Inflammatory macrophage (primary cell): ENCODE measurements around the gene NEK4.

Experiments used
- DNase-seq, 2 donors: peaks; one replicate each; pipeline ENCODE4 v3.0.0-alpha.2; 2020 to 2022
- total RNA-seq, 18 experiments: gene quantifications; one replicate each; lab custom pipeline; 2026; ENCODE audit warnings: mixed read lengths in 6 of 18, inconsistent platforms in 2 of 18; lab: John Stamatoyannopoulos, UW

The NEK4 gene
- total RNA-seq: 10.5 to 45.2 (median 38.5) reads per million in 18 experiments

DNA sequence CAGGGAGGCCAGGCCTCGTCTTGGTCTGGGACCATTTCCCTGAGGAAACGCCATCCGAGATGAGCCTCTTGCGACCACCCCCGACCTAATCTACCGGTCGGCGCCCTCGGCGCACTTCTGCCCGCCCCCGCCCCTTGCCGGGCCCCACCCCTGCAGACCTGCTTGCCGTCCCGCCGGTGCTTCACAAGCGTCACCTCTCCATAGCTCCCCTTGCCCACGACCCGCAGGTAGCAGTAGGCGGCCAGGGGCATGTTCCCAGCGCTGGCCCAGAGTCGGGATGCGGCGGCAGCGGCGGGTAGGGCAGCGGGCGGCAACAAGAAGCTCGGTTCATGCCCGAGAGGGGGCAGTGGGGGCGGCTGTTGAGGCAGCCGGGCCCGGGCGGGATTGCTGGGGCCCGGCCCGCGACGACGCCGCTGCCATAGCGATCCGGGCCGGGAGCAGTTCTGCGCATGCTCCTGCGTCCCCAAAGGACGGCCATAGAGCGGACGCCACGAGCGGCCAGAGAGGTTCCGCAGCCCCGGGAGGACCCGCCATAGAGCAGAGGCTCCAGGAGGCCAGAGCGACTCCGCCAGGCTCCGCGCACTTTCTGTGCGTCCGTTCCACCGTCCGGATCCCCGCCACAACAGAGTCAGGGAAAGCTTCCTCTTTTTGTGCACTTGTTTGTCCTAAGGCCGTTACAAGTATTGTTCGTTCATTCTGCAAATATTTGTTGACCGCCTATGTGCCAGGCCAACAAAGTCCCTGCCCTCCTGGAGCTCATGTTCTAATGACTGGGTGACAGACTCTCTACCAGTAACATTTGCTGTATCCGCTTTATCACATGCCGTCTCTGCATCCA is at the start of gene NEK4:
NEK4 (minus strand) TSS at position 445 of the 838 bp plus-strand sequence; CDS start at position 251, 194 bp downstream.
- DNase-seq: peak; percentile 96 to 97

DNA sequence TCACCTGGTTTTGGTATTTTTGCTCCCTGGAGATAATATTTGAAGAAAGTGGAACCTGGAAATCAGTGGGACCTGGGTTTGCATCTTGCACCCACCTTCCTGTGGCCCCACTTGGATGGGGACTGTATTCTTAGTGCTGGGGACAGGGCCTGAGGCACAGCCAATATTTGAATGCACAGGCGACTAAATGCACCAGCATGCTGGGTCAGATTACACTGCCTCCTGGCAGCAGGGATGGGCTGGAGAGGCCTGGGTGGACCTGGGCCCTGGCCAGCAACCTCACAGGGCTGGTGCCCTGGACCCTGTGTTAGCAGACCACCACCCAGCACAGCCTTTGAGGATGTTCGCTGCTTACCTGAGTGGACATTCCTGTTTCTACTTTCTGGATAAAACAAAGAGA is 49.2 kb upstream of the NEK4 start:
- DNase-seq: no peak

GRCh38 chr3:52817860-52818259 is 47.1 kb upstream of the NEK4 start:
- DNase-seq: no peak

GRCh38 chr3:52817221-52817620 is 46.5 kb upstream of the NEK4 start:
- DNase-seq: no peak

- DNase-seq: no peak
Measured at GRCh38 chr3:52816654-52817053, 45.9 kb upstream of the NEK4 start.

GRCh38 chr3:52816199-52816598 is 45.5 kb upstream of the NEK4 start:
- no peak for DNase-seq

GRCh38 chr3:52813810-52814209 is 43.1 kb upstream of the NEK4 start:
- no peak for DNase-seq

GRCh38 chr3:52811452-52812011 is 40.8 kb upstream of the NEK4 start:
- no peak for DNase-seq

GRCh38 chr3:52810923-52811322 is 40.2 kb upstream of the NEK4 start:
- no peak for DNase-seq

- no peak for DNase-seq
Measured at GRCh38 chr3:52809662-52810377, 39.1 kb upstream of the NEK4 start.

GRCh38 chr3:52809149-52809548 is 38.4 kb upstream of the NEK4 start:
- no peak for DNase-seq

- DNase-seq: no peak
Measured at GRCh38 chr3:52805270-52806039, 34.7 kb upstream of the NEK4 start.

GRCh38 chr3:52801839-52802238 is 31.1 kb upstream of the NEK4 start:
- no peak for DNase-seq

- DNase-seq: peak in 1 of 2 donors; percentile 9
Measured at GRCh38 chr3:52800079-52800478, 29.3 kb upstream of the NEK4 start.

DNA sequence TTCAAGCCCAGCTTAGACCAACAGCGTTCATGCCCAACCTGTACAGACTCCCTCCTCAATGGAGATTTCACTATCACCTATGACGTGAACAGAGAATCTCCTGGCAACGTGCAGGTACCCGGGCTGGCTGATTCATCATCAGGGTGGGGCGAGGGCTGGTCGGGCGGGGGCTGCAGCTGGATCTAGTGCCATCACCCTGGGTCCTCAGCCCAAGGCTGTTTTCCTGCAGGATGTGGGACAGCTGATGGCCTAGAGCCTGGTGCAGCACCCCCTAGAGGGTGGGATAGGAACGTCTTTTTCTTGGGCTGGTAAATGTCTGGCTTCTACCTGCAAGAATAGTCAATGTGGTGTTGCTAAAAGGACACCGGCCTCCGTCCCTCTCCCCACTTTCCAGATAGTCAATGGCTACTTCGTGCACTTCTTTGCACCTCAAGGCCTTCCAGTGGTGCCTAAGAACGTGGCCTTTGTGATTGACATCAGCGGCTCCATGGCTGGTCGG is 28.3 kb upstream of the NEK4 start:
- peak; percentile 30 to 42 for DNase-seq

DNA sequence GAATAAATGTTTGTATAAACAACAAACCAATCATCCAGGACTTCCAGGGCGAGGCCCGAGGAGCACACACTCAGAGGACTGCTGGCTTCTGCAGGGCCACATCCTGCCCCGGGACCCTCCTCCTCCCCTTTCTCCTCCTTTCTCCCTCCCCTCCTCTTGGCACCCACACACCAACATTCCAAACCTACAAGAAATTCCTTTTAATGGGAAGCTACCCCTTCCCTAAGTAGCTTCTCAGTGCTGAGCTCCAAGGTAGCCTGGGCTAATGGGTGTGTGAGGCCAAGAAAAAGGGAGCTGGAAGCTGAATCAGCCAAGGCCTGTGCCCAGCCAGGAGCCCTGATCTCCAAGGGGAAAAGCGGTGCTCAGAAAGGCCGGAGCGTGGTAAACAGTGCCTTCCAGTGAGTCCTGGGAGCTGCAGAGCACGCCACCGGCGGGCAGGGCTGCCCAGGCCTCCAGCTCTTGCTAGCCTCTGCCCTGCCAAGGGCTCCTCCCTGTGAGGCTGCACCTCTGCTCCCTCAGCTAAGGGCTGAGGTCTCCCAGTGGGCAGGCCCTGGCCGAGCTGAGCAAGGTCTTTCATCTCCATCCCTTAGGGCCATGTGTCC is 27.7 kb upstream of the NEK4 start:
- no peak for DNase-seq

DNA sequence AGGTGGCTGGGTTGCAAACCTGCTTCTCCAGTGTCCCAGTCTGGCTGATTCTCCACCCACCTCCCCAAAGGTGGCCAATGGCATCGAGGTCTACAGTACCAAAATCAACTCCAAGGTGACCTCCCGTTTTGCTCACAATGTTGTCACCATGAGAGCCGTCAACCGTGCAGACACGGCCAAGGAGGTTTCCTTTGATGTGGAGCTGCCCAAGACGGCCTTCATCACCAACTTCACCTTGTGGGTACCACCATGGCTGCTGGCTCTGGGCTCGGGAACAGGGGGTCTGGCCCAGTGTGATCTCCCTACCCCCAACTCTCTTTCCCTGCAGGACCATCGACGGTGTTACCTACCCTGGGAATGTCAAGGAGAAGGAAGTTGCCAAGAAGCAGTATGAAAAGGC is 25.7 kb upstream of the NEK4 start:
- no peak for DNase-seq

GRCh38 chr3:52795298-52795900 is 24.7 kb upstream of the NEK4 start:
- no peak for DNase-seq

- no peak for DNase-seq
Measured at GRCh38 chr3:52794612-52795099, 23.9 kb upstream of the NEK4 start, which contains the start of gene ITIH3. ITIH3 (plus strand) TSS chr3:52794796; CDS start chr3:52794804, 8 bp downstream.

- DNase-seq: no peak
Measured at GRCh38 chr3:52793702-52794611, 23.2 kb upstream of the NEK4 start.
